NCI-H1048 (cell line): ENCODE results near the gene SMCP.

Experiments used
- DNase-seq: peaks from one replicate; lab custom pipeline; 2025; lab: John Stamatoyannopoulos, UW

The SMCP gene

GRCh38 chr1:152886758-152887409, 8.8 kb downstream of the SMCP start:
- DNase-seq, result no peak

DNA sequence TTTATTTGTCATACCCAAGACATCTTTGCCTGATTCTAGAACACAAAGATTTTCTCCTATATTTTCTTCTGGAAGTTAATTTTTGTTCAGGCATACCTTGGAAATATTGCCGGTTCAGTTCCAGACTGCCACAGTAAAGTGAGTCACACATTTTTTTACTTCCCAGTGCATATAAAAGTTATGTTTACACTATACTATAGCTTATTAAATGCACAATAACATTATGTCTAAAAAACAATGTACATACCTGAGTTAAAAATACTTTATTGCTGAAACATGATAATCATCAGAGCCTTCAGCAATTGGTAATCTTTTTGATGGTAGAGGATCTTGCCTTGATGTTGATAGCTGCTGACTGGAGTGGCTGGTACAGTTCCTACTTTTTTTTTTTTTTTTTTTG, 10.0 kb downstream of the SMCP start:
- DNase-seq, result no peak

DNA sequence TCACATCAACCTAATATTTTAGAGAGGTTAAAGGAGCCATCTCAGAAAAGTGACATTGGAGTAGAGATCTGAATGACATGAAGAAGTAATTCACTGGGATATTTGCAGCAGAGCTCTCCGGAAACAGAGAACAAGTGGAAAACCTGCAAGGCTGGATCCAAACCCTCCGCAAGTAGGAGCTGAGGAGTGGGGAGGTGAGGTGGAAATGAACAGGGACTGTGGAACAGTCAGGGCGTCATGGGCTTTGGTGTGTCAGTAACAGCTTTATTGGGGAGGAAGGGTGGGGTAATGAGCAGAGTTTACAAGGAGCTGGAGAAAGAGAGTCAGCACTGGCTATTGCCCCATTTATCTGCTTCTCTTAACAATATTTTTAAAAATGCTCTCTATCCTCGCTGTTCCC, 20.9 kb downstream of the SMCP start:
- no peak for DNase-seq

DNA sequence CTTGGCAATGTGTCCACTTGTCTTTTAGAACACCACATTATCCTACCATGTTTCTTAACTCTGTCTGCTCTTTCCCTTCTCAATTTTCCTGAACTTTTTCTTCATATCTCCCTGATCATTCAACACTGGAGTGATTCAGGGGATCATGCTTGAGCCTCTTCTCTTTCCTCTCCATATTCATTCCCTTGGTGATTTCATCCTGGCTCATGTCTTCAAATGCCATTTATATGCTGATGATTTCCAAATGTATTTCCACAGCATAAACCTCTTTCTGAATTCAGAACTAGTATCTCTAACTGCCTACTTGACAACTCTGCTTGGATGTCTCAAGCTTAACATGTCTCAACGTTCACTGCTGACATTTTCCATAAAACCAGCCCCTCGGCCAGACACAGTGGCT, 21.8 kb downstream of the SMCP start:
- DNase-seq, result no peak

DNA sequence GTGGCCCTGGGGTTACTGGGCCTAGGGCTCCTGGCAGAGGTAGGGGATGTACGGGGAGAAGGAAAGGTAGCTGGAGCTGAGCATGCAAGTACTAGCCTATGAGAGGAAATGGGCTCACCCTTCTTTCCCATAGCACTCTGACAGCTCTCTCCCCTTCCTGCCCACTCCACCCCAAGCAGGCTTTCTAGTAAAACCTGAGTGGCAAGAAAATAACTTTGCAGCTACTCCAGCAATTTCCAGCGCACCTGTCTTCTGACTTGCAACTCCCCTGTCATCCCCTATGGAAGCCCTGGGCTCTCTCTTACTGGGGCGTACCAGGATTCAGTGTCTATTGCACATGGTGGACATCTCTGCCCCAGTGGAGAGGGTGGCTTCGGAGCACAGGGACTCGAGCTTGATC, 23.5 kb downstream of the SMCP start:
- DNase-seq, result no peak

- DNase-seq, result no peak
Measured at GRCh38 chr1:152902636-152903035, 24.5 kb downstream of the SMCP start.

GRCh38 chr1:152904688-152905440, 26.7 kb downstream of the SMCP start:
- DNase-seq, result no peak

DNA sequence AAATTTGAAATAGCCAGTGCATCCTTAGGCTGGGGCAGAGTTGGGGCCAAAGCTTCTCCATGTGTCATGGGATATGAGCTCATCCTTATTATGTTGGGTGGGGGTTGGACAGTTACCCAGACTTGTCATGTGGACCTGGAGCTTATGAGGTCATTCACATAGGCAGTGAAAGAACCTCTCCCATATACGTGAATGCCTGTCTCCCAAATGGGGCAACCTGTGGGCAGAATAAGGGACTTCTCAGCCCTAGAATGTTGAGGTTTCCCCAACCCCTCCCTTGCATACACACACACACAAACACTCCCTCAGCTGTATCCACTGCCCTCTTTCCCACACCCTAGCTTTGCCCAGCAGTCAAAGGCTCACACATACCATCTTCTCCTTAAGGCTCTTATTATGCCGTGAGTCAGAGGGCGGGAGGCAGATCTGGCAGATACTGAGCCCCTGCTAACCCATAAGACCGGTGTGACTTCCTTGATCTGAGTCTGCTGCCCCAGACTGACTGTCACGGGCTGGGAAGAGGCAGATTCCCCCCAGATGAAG, 28.0 kb downstream of the SMCP start:
- no peak for DNase-seq

DNA sequence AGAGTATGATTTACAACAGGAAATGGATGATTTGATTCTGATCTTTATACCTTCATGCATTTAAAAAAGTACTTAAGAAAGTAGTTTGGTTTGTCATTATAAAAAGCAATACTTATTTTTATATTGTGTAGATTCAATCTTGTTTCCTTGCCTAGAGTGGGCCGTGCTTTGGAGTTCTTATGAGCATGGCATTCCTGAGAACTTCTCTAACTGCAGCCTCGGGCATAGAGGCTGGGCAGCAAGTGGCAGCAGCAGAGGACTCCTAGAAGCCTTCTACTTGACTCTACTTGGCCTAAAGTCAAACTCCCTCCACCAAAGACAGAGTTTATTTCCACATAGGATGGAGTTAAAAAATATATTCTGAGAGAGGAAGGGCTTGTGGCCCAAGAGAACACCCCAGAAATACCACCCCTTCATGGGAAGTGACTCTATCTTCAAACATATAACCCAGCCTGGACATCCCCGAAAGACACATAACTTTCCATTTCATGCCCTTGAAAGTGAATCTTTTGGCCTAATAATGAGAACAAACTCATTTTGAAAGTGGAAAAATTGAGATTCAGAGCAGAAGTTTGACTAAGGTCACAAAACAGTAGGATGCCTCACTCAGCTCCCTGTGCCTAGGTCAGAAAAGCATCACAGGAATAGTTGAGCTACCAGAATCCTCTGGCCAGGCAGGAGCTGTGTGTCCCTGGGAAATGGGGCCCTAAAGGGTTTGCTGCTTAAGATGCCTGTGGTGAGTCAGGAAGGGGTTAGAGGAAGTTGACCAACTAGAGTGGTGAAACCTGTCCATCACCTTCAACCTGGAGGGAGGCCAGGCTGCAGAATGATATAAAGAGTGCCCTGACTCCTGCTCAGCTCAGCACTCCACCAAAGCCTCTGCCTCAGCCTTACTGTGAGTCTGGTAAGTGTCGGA, 29.8 kb downstream of the SMCP start, which contains the start of gene IVL:
TSS of gene IVL (plus strand) at position 861 of the 916 bp plus-strand sequence. CDS start 1,252 bp downstream, outside the sequence.
- DNase-seq, result no peak

- DNase-seq, result no peak
Measured at GRCh38 chr1:152909206-152909605, 31.1 kb downstream of the SMCP start.

- no peak for DNase-seq
Measured at GRCh38 chr1:152912471-152912870, 34.3 kb downstream of the SMCP start.

GRCh38 chr1:152912900-152913299, 34.8 kb downstream of the SMCP start:
- DNase-seq, result no peak

DNA sequence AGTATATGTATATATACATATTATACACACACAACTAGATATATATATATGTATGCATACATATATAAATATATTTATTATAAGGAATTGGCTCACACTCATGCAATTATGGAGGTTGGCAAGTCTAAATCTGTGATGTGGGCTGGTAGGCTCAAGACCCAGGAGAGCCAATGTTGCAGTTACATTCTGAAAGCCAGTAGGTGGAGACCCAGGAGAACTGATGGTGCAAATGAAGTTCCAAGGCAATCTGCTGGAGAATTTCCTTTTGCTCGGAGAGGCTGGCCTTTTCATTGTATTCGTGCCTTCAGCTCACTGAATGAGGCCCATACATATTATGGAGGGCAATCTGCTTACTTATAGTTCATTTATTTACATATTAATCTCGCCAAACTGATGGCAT, 39.7 kb downstream of the SMCP start:
- no peak for DNase-seq

- DNase-seq, result no peak
Measured at GRCh38 chr1:152919071-152919470, 40.9 kb downstream of the SMCP start.

- DNase-seq, result no peak
Measured at GRCh38 chr1:152924191-152924590, 46.1 kb downstream of the SMCP start.

DNA sequence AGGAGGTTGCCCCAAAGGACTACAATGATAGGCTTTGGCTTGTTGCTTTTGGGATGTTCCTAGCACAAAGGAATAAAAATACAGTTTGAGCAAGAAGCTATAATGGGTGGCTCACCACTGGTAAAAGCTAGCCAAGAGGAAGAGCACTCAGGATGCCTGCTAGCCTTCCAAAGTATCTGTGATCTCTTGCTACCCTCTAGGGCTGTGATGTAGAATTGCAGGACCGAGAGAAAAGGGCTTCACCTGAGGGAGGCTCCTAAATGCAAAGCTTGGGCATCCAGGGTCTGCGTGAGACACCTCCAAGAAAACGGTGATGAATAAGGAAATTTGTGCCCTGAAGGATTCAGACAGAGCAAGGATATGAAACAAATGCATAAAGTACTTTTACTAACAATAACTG, 48.0 kb downstream of the SMCP start:
- DNase-seq, result no peak

DNA sequence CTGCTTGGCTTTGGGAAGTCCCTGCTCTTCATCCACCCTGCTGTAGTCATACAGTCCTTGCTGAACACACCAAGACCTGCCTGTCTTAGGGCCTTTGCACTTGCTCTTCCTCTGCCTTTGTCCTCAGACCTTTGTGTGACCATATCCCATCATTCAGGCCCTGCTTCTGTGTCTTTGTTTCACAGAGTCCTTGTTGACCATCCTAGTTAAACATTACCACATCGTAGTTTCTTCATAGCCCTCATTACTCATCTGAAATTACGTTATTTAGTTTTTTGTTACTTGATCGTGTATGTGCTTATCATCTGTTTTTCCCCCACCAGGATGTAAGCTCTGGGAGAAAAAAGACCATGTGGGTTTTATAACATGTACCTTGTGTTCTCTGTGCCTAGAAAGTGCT, 50.5 kb downstream of the SMCP start:
- DNase-seq, result no peak

GRCh38 chr1:152932170-152932811, 54.2 kb downstream of the SMCP start:
- no peak for DNase-seq

DNA sequence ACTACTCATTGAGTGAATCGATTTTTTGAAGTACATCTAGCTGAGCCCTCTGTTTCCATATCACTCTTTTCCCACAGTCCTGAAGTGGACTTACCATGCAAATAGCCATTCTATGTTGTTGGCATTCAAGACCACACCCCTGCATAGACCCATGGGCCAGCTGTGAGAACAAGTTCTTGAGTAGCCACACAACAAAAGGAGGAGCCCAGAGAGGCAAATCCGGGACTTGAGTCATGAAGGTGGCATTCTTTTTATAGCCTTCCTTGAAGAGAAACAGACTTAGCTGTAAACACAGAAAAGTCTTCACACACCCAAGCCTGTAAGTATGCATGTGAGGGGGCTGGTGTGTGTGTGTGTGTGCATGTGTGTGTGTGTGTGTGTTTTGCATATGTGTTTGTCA, 55.1 kb downstream of the SMCP start:
- no peak for DNase-seq
